Measurements from ENCODE around the gene EXOC2. TPM values are rescaled to one million over a fixed set of nuclear protein-coding genes. Genes with fewer than 3 reads are reported as not detected.

EXOC2 gene
- total RNA-seq, 1 donor from 2014 or later = 35.3 TPM

DNA sequence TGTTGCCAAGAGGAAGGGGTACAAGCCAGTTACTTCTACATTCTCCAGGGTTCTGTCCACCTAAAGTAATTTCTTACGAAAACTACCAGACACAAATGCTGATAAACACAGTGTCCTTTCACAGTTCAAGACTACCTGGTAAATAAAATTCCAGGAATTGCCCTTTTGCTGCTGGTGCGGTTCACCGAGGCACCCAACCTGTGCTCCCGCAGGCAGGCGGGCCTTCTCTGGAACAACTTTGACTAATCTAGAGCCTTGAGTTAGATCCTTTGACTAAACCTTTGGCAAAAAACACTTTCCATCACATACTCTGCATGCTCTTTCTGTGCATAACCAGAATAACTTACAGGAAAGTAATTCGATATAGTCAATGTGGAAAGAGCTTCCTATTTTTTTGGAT lies 143.0 kb downstream of the EXOC2 start:
- no peak for DNase-seq (ENCODE audit: low read depth)
- Histone ChIP-seq H3K36me3 (ENCODE audit: control insufficient read depth, insufficient read depth, low read length) (peaks cover 1% of the 10 kb centered on the region), H3K27me3 (ENCODE audit: control insufficient read depth, insufficient read depth, low read length) (no peaks in the 10 kb centered on the region), H3K4me3 (ENCODE audit: low read depth, low read length) (no peak overlapping the region)
- TF ChIP-seq, protein P1, sequence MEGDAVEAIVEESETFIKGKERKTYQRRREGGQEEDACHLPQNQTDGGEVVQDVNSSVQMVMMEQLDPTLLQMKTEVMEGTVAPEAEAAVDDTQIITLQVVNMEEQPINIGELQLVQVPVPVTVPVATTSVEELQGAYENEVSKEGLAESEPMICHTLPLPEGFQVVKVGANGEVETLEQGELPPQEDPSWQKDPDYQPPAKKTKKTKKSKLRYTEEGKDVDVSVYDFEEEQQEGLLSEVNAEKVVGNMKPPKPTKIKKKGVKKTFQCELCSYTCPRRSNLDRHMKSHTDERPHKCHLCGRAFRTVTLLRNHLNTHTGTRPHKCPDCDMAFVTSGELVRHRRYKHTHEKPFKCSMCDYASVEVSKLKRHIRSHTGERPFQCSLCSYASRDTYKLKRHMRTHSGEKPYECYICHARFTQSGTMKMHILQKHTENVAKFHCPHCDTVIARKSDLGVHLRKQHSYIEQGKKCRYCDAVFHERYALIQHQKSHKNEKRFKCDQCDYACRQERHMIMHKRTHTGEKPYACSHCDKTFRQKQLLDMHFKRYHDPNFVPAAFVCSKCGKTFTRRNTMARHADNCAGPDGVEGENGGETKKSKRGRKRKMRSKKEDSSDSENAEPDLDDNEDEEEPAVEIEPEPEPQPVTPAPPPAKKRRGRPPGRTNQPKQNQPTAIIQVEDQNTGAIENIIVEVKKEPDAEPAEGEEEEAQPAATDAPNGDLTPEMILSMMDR (IDR thresholded peaks at IDR 0.05; ENCODE audit: insufficient read depth, low read length, poor library complexity, severe bottlenecking) = no peak

DNA sequence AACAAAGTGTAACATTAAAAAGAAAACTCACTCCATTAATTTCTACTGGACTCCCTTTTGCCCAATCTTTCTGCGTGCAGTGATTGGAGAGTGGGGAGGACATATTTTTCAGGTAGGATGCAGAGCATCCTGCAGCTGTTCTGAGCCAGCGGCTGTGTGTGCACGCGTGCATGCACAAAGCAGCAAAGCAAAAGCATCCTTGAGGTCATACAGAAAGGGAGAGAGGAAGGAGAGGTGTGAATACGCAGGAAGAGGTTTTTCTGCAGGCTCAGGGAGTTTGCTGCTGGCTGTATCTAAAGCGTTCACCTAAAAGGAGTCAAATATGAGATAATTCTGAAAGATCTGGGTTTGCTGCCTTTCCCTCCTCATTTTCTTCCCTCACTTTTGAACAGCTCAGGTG lies 144.4 kb downstream of the EXOC2 start:
- TF ChIP-seq, protein P1 (IDR thresholded peaks at IDR 0.05; ENCODE audit: insufficient read depth, low read length, poor library complexity, severe bottlenecking) = no peak
- H3K4me3 ChIP-seq (ENCODE audit: low read depth, low read length) = no peak overlapping the region
- H3K27me3 ChIP-seq (ENCODE audit: control insufficient read depth, insufficient read depth, low read length) = no peaks in the 10 kb centered on the region
- peaks cover 1% of the 10 kb centered on the region for H3K36me3 ChIP-seq (ENCODE audit: control insufficient read depth, insufficient read depth, low read length)
- DNase-seq (ENCODE audit: low read depth) = no peak

DNA sequence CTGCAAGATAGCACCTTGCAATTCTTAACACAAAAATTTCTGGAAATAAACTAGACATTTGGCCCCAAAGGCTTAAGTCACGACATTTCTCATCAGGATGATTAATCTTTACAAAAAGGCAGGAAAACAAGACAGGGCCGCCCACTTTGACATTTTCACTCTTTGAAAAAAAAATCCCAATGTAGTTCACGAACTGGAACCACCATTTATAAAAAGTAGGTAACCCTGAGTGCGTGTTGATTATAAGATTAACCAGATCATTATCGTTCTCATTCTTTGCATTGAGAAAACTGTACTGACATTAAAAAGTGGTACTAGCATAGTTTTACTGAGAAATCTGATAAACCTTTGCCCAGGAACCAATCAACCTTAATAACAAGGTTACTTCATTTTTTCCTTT lies 144.8 kb downstream of the EXOC2 start:
- H3K27me3 ChIP-seq (ENCODE audit: control insufficient read depth, insufficient read depth, low read length) = no peaks in the 10 kb centered on the region
- TF ChIP-seq, protein P1 (IDR thresholded peaks at IDR 0.05; ENCODE audit: insufficient read depth, low read length, poor library complexity, severe bottlenecking) = no peak
- DNase-seq (ENCODE audit: low read depth) = no peak
- H3K36me3 ChIP-seq (ENCODE audit: control insufficient read depth, insufficient read depth, low read length) = peaks cover 1% of the 10 kb centered on the region
- H3K4me3 ChIP-seq (ENCODE audit: low read depth, low read length) = no peak overlapping the region

DNA sequence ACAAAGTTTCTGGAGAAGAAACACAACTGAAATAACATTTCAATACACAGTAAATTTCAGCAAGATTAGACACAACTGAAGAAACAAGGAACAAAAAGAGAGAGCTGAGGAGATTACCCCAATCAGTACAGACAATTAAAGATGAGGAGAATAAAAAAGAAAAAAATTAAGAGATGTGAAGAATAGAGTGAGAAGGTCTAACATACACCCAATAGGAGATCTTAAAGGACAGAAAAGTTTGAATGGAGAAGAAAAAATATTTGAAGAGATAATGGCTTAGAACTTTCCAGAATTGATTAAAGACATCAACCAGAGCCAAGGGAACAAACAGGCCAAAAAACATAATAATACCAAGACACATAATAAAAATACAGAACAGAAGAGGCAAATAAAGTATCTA lies 152.4 kb downstream of the EXOC2 start:
- TF ChIP-seq, protein P1 (IDR thresholded peaks at IDR 0.05; ENCODE audit: insufficient read depth, low read length, poor library complexity, severe bottlenecking) = no peak
- Histone ChIP-seq H3K36me3 (ENCODE audit: control insufficient read depth, insufficient read depth, low read length) (no peaks in the 10 kb centered on the region), H3K4me3 (ENCODE audit: low read depth, low read length) (no peak overlapping the region), H3K27me3 (ENCODE audit: control insufficient read depth, insufficient read depth, low read length) (no peaks in the 10 kb centered on the region)
- no peak for DNase-seq (ENCODE audit: low read depth)

DNA sequence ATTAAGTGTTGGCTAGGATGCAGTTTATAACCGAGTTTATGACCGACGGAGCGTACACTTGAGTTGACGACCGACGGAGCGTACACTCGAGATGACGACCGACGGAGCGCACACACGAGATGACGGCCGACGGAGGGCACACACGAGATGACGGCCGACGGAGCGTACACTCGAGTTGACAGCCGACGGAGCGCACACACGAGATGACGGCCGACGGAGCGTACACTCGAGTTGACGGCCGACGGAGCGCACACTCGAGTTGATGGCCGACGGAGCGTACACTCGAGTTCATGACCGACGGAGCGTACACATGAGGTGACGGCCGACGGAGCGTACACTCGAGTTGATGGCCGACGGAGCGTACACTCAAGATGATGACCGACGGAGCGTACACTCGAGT lies 155.8 kb downstream of the EXOC2 start:
- DNase-seq (ENCODE audit: low read depth) = no peak
- Histone ChIP-seq H3K4me3 (ENCODE audit: low read depth, low read length) (no peak overlapping the region), H3K27me3 (ENCODE audit: control insufficient read depth, insufficient read depth, low read length) (no peaks in the 10 kb centered on the region), H3K36me3 (ENCODE audit: control insufficient read depth, insufficient read depth, low read length) (no peaks in the 10 kb centered on the region)
- TF ChIP-seq, protein P1 (IDR thresholded peaks at IDR 0.05; ENCODE audit: insufficient read depth, low read length, poor library complexity, severe bottlenecking) = no peak

DNA sequence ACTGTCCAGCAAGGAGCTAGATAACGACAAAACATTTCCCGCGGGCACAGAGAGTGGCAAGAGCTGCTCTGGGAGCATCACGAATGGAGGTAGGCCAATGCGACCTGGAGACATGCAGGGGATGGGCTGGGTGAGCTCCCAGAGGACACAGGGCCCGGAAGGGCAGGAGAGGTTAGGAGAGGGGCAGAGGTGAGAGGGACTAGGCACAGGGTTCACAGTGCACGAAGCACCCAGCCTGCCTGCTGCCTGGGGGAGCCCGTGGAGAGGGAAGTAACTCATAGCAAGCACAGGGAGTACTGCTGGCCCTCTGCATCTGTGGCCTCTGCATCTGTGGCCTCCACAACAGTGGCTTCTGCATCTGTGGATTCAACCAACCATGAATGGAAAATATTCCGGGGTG lies 162.5 kb downstream of the EXOC2 start:
- Histone ChIP-seq H3K27me3 (ENCODE audit: control insufficient read depth, insufficient read depth, low read length) (no peaks in the 10 kb centered on the region), H3K4me3 (ENCODE audit: low read depth, low read length) (no peak overlapping the region), H3K36me3 (ENCODE audit: control insufficient read depth, insufficient read depth, low read length) (no peaks in the 10 kb centered on the region)
- TF ChIP-seq, protein P1 (IDR thresholded peaks at IDR 0.05; ENCODE audit: insufficient read depth, low read length, poor library complexity, severe bottlenecking) = no peak
- no peak for DNase-seq (ENCODE audit: low read depth)

Data from kidney epithelial cell (primary cell).